ENCODE results near the gene IRX4.

The IRX4 gene

GRCh38 chr5:1913578-1913977 lies 30.9 kb upstream of the IRX4 start:
- no peak for DNase-seq

GRCh38 chr5:1912951-1913565 lies 30.3 kb upstream of the IRX4 start:
- no peak for DNase-seq

- no peak for DNase-seq
Measured at GRCh38 chr5:1911773-1912235, 29.1 kb upstream of the IRX4 start.

DNA sequence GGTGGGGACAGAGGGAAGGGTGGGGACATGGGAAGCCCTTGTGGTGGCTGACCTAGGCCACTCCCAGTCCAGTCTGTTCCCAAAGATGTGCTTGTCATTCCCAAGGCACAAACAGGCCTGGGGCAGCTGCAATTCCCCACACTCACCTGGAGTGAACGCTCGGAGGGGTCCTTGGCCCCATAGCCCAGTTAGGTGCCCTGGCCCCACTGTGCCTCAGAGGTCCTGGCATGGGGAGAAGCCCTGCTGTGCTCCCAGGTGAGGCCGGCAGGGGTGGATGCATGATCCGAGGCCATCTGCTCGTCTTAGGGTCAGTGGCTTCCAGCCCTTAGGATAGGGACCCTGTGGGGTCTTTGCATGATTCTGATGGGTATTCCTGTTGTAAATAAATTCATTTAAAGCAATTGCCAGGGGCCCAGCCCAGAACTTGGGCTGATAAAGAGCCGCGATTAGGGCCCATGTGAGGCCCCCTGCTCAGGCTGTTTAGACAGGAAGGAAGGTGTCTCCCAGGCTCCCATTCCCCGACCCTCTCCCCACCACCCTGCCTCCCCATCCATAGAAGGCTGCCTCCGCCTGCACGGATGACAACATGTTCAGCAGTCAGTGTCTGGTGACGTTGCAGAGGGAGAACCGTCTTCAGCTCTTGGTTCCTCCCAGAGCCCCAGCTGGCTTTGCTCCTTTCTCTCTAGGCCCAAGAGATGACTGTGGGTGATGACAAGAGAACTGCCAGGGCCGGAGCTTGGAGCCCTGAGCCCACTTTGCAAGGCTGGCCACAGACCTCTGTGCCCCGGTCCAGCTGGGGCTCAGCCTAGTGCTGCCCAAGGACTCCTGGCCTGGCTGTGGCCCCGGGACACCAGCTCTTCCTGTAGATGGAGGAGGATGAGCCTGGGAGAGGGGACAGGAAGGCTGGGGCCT lies 28.4 kb upstream of the IRX4 start:
- DNase-seq: no peak

- DNase-seq: no peak
Measured at GRCh38 chr5:1910081-1910760, 27.5 kb upstream of the IRX4 start.

DNA sequence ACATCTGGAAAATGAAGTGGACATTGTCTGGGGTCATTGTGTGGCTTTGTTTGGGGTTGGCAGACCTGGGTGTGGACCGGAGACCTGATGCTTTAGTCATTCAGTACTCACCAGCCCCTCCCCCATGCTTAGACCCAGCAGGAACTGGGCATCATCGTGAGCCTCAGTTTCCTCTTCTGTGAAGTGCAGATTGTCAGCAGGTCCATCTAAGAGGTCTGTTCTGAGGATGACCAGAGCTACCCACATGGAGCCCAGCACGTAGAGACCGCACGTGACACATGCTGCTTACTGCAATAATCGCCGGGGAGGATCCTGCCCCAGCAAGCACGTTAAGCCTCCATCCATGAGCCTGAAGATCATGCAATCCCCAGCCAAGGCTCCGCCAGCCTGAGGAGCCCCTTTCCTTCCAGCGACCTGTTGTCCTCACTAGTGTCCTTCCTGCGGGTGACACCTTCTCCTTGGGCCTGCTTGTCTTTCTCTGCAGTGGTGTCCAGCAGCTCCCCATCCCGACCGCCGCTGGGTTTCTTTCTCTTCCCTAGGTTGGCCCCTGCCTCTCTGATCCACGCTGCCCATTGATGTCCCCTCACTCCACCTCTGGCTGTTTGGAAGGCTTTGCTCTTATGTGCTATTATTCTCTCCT lies 26.7 kb upstream of the IRX4 start:
- DNase-seq: no peak

DNA sequence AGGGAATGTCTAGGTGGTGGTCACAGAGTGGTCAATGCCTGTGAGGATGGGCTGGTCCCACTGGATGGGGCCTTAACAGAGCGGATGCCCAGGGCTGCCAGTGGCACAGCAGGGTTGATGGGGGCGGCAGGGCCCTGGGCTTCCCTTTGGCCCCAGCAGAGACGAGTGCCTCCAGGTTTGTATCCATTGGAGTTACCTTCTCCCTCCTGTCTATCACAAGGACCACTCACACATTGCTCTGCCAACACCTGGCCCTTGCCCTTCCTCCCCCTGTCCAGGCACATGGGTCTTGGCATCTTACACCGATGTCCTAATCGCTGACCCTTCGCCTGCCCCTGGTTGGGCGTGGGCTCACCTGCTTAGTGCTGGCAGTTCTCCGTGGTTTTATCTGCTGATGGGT lies 26.2 kb upstream of the IRX4 start:
- DNase-seq: no peak

DNA sequence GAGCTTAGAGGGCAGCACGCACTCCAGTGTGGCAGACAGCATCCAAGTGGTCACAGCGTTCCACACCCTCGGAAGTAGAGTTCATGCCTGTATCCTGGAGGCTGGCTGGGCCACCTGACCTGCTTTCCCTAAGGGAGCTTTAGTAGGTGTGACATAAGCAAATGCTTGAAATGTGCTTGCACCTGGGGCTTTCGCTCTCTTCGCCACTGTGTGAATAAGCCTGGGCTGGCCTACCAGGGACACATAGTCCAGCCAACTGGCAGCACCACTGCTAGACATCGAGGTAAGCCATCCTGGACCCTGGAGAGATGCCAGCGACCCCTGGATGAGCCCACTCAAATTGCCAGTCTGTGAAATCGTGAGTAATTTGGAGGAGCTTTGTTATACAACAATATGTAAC lies 24.9 kb upstream of the IRX4 start:
- DNase-seq: no peak

GRCh38 chr5:1905108-1905507 lies 22.4 kb upstream of the IRX4 start:
- no peak for DNase-seq

DNA sequence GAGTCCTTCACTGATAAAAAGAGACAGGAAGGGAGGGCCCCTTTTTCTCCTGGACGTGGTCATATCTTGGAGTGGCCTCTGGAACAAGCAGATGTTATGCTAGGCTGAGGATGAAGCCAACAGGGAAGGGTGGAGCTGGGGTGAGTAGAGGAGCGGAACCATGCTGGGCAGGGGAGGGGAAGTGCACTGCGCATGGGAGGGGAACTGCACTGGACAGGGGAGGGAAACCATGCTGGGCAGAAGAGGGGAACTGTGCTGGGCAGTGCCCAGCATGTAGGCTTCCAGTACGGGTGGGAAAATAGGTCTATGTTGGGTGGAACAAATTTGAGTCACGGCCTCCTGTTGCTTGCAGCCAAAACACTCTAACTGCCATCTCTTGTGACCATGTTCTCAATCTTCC lies 19.3 kb upstream of the IRX4 start:
- DNase-seq: no peak

- no peak for DNase-seq
Measured at GRCh38 chr5:1901061-1901460, 18.3 kb upstream of the IRX4 start.

DNA sequence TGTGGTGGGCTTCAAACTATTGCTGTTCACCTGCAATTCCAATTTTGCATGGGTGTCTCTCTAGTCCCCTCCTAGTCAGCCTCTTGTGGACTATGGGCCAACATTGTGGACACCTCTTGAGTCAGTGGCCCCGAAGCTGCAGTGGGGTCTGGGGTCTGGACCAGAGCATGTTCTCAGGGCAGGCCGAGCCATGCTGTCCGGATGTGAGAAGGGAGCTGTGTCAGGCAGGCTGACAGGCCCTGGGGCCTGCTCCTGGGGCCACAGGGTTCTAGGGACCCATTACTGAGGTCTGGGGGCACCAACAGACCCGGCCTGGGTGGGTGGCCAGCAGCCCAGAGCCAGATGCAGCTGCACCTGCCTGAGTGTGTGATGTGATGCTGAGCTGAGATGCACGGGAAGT lies 16.5 kb upstream of the IRX4 start:
- DNase-seq: no peak

DNA sequence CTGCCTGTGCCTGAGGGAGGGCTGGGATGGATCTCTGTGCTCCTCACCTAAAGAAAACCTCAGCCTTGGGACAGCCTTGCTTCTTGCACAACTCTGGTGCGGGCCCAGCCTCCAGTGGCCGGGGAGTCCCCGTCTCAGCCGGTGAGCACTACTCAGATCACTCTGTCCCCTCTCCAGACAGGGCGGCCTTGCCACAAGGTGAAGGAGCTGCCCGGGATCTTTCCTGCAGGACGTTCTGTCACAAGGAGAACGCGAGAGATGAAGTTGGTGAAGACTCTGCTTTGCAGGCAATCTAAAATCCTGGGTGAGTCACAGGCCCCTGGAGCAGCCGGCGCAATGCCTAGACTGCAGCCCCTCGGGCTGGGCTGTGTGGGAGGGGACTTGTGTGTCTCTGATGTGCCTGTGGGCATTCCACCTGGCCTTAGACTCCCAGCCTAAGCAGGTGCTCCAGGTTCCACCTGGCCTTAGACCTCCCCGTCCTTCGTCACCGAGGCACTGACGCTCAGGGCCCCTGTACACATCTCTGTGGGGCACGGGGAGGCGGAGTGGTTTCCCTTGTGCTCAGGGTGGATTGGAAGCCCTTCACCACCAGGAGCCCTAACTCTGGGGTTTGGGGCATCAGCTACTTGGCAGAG lies 15.2 kb upstream of the IRX4 start:
- no peak for DNase-seq

DNA sequence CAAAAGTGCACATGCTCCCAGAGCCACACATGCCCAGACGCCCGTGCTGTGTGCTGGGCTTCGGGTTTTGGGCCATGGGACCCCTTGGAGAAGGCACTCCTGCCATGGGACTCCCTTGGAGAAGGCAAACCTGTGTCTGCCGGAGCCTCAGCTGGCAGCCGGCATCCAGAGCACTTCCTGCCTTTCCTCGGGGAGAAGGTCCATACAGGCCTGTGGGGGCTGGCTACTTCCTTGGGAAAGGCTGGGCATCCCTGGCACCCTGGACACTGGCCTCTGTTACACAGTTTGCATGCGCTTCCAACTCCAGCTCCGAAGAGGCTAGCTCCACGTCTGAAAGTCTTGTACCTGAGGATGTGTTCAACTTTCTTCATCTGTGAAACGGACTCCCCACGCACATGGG lies 14.7 kb upstream of the IRX4 start:
- DNase-seq: no peak

- no peak for DNase-seq
Measured at GRCh38 chr5:1896602-1897376, 14.1 kb upstream of the IRX4 start.

GRCh38 chr5:1895739-1896420 lies 13.2 kb upstream of the IRX4 start:
- DNase-seq: no peak

- DNase-seq: no peak
Measured at GRCh38 chr5:1894243-1894642, 11.5 kb upstream of the IRX4 start.

DNA sequence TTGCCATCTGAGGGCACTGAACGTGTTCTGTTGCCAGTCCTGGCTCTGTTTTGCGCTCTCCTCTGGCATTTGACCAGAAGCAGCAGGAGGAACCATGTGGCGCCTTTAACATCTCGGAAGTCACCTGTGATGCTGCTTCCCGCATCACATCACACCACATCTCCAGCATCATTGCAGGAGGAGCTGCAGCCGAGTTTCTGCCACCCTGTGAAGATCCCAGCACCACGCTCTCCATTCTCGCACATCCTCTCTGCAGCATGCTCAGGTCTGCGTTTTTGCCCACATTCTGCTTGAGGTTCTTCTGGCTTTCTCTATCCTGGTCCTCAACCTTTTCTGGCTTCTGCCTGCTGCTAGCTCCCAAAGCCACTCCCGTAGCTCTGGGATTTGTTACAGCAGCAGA lies 11.0 kb upstream of the IRX4 start:
- no peak for DNase-seq

GRCh38 chr5:1892685-1893445 lies 10.1 kb upstream of the IRX4 start:
- no peak for DNase-seq

DNA sequence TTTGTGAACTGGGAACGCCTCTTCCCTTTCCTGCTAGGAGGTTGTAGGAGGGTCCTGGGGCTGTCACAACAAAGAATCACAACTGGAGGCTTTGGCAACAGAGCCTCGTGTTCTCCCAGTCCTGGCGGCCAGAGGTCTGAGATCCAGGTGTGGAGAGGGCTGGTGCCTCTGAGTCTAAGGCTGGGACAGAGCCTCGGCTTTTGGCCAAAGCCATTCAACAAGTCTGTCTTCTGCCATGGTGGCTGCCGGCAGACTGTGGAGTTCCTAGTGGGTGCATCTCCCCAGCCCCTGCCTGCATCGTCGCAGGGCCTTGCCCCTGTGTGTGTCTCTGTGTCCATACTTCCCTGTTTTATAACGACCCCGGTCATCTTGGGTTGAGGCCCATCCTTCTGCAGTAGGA lies 9.5 kb upstream of the IRX4 start:
- DNase-seq: no peak

GRCh38 chr5:1891391-1891790 lies 8.7 kb upstream of the IRX4 start:
- no peak for DNase-seq

All from activated CD4-positive, alpha-beta T cell treated with anti-CD3 and anti-CD28 coated beads, Interleukin-2, Interleukin-6, amounts not matched to agents 100 ng/mL and 50 ng/mL, durations not matched to agents 16 hours and 8 hours (primary cell).